Measurements from ENCODE around the gene GATM. TPM values are rescaled to one million over a fixed set of nuclear protein-coding genes. Genes with fewer than 3 reads are reported as not detected.

GATM gene
- total and polyA plus RNA-seq, 3 donors from 2014 or later, result 147 to 446 (median 386) TPM

DNA sequence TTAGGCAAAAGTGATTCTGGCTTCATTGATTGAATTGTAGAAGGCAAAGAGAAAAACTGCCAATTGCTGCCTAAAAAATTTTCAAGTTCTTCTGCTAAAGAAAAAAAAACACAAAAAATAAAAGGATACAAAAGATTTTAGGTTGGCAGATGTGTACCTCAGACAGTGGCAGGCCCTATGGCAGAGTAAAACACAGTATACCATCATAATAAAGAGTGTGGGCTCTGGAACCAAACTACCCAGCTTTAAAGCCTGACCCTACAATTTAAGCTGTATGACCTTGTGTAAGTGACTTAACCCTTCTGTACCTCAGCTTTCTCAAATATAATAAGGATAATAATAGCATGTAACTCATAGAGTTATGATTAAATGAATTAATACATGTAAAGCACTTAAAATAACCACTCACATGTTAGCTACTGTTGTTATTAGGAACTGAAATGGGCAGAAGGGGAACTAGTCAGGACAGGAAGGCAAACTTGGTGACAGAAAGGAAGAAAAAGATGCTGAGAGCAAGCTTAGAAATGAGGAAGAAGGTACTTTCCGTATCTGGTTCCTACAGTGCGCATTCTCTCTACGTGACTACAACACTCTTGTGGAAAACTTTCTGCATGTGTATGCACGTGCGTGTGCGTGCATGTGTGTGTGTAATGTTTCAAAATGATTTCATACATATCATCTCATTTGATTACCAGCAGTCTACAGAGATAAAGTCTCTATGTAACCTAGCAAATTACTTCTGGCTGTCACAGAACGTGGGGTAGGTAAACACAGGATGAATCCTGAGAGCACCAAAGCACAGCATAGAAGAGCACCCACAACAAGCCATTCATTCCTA is 13.6 kb upstream of the GATM start:
- 72 to 86% methylated on average over 7 of the region's 7 CpGs for WGBS, 2 donors
- TF ChIP-seq, protein P1, sequence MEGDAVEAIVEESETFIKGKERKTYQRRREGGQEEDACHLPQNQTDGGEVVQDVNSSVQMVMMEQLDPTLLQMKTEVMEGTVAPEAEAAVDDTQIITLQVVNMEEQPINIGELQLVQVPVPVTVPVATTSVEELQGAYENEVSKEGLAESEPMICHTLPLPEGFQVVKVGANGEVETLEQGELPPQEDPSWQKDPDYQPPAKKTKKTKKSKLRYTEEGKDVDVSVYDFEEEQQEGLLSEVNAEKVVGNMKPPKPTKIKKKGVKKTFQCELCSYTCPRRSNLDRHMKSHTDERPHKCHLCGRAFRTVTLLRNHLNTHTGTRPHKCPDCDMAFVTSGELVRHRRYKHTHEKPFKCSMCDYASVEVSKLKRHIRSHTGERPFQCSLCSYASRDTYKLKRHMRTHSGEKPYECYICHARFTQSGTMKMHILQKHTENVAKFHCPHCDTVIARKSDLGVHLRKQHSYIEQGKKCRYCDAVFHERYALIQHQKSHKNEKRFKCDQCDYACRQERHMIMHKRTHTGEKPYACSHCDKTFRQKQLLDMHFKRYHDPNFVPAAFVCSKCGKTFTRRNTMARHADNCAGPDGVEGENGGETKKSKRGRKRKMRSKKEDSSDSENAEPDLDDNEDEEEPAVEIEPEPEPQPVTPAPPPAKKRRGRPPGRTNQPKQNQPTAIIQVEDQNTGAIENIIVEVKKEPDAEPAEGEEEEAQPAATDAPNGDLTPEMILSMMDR (IDR thresholded peaks at IDR 0.05), result no peak
- no peak for TF ChIP-seq POLR2A (IDR thresholded peaks at IDR 0.05)

DNA sequence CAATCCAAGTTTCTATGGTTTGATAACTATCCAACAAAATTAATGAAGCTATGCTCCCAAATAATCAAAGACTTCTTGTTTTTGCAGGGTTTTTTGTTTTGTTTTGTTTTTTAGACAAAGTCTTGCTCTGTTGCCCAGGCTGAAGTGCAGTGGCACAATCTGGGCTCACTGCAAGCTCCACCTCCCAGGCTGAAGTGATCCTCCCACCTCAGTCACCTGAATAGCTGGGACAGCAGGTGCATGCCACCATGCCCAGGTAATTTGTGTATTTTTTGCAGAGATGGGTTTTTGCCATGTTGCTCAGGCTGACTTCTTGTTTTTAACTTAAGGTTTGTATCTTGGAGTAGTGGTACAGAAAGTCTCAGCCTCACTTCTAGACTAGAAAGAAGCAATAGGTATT is 11.0 kb upstream of the GATM start:
- peaks cover 28% of the 10 kb centered on the region for H3K4me1 ChIP-seq
- no peaks in the 10 kb centered on the region for H3K27me3 ChIP-seq
- H3K27ac ChIP-seq, result no peak overlapping the region
- no peaks in the 10 kb centered on the region for H3K9me3 ChIP-seq
- H3K4me3 ChIP-seq, result no peak overlapping the region
- DNase-seq, result no peak
- intact Hi-C loops (cut with DNase I; ENCODE audit: low total_unique reads), result no loop called here
- H3K36me3 ChIP-seq (ENCODE audit: low read depth, missing control alignments), result no peaks in the 10 kb centered on the region
- TF ChIP-seq, protein P1 (IDR thresholded peaks at IDR 0.05), result no peak
- TF ChIP-seq POLR2A (IDR thresholded peaks at IDR 0.05), result no peak

More for the DNA sequence above, 13.6 kb upstream of the GATM start:
- peaks cover 13% of the 10 kb centered on the region for H3K4me1 ChIP-seq
- no peak for DNase-seq
- H3K36me3 ChIP-seq (ENCODE audit: low read depth, missing control alignments), result no peaks in the 10 kb centered on the region
- no peaks in the 10 kb centered on the region for H3K9me3 ChIP-seq
- no peak overlapping the region for H3K4me3 ChIP-seq
- H3K27ac ChIP-seq, result no peak overlapping the region
- H3K27me3 ChIP-seq, result no peaks in the 10 kb centered on the region
- intact Hi-C loops (cut with DNase I; ENCODE audit: low total_unique reads), result no loop called here

DNA sequence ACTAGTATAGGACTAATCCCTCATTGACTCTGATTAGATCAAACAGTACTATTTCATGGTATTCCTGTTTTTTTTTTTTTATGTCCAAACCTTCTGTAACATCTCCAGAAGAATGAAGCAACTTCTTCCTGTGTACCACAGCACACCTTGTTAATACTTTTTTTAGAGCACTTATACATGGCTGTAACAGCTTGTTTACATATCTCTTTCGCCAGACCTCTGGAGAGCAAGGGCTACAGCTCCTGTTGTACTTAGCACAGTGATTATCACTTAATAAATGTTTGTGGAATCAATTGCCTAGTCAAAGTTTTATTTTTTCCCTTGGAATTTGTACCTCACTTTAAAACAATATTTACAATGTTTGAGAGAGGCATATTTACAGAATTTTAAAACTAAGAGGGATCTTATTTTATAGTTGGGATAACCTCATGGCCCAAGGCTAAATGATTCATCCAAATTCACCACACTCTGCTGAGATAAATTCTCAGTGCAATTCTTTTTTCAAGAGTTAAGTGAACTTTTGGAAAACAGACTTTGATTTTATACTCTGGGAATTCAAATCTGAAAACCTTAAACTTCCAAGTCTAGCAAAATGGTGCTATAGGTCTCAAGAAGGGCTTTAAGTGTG is 9.2 kb upstream of the GATM start:
- intact Hi-C loops (cut with DNase I; ENCODE audit: low total_unique reads), result no loop called here
- no peaks in the 10 kb centered on the region for H3K9me3 ChIP-seq
- TF ChIP-seq, protein P1 (IDR thresholded peaks at IDR 0.05), result no peak
- no peak for TF ChIP-seq POLR2A (IDR thresholded peaks at IDR 0.05)
- H3K4me1 ChIP-seq, result peaks cover 24% of the 10 kb centered on the region
- H3K27me3 ChIP-seq, result no peaks in the 10 kb centered on the region
- H3K27ac ChIP-seq, result peak overlapping the region; percentile 4 to 45
- DNase-seq, result no peak
- WGBS, 2 donors, result 42 to 74% methylated on average over 1 of the region's 1 CpG
- no peaks in the 10 kb centered on the region for H3K36me3 ChIP-seq (ENCODE audit: low read depth, missing control alignments)
- H3K4me3 ChIP-seq, result no peak overlapping the region

DNA sequence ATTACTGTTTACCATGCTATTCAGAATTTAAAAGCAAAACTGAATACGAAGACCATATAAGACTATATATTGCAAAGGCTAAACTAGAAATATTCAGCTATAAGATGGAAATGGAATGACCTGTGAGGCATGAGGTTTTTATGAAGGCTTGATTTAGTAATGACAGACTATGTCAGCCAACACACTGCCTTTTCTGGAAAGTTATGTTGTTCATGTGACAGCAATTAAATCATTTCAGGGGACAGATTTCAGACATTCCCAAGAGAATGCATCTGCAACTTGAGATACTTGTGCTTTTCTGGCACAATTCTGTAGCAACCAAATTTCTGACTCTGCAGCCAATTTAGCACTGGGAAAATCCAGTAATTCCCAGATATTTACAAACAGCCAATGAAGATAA is 8.6 kb upstream of the GATM start:
- H3K4me3 ChIP-seq, result no peak overlapping the region
- TF ChIP-seq, protein P1 (IDR thresholded peaks at IDR 0.05), result no peak
- TF ChIP-seq POLR2A (IDR thresholded peaks at IDR 0.05), result no peak
- intact Hi-C loops (cut with DNase I; ENCODE audit: low total_unique reads), result no loop called here
- no peak for DNase-seq
- no peaks in the 10 kb centered on the region for H3K36me3 ChIP-seq (ENCODE audit: low read depth, missing control alignments)
- 53 to 55% methylated on average over 1 of the region's 1 CpG for WGBS, 2 donors
- peaks cover 24% of the 10 kb centered on the region for H3K4me1 ChIP-seq
- H3K9me3 ChIP-seq, result no peaks in the 10 kb centered on the region
- peak overlapping the region; percentile 45 to 58 for H3K27ac ChIP-seq
- H3K27me3 ChIP-seq, result no peaks in the 10 kb centered on the region

Measured in testis (tissue), 3 donors.